GM19099 (cell line): ENCODE data around the gene CD3E.

Experiments used
- POLR2A ChIP-seq: IDR thresholded peaks from 3 replicates; pipeline ENCODE4 v1.6.1; 2011; ENCODE audit warnings: low read depth; ENCODE audit not compliant: insufficient read length; ENCODE audit errors: extremely low read depth

Gene CD3E

GRCh38 chr11:118282606-118283005 is 21.9 kb upstream of the CD3E start:
- TF ChIP-seq POLR2A, result no peak

GRCh38 chr11:118283037-118283636 is 21.4 kb upstream of the CD3E start:
- no peak for TF ChIP-seq POLR2A

- no peak for TF ChIP-seq POLR2A
Observed at GRCh38 chr11:118283756-118284350, 20.7 kb upstream of the CD3E start.

GRCh38 chr11:118286545-118286944 is 18.0 kb upstream of the CD3E start:
- no peak for TF ChIP-seq POLR2A

GRCh38 chr11:118287006-118287405 is 17.5 kb upstream of the CD3E start:
- TF ChIP-seq POLR2A, result no peak

- no peak for TF ChIP-seq POLR2A
Observed at GRCh38 chr11:118289401-118289800, 15.1 kb upstream of the CD3E start.

GRCh38 chr11:118290923-118291322 is 13.6 kb upstream of the CD3E start:
- no peak for TF ChIP-seq POLR2A

GRCh38 chr11:118291477-118292135 is 12.9 kb upstream of the CD3E start:
- no peak for TF ChIP-seq POLR2A

- no peak for TF ChIP-seq POLR2A
Observed at GRCh38 chr11:118294053-118294452, 10.5 kb upstream of the CD3E start.

- TF ChIP-seq POLR2A, result no peak
Observed at GRCh38 chr11:118295199-118295598, 9.3 kb upstream of the CD3E start.

- TF ChIP-seq POLR2A, result no peak
Observed at GRCh38 chr11:118295815-118296454, 8.6 kb upstream of the CD3E start.

GRCh38 chr11:118301600-118302195 is 2.8 kb upstream of the CD3E start:
- TF ChIP-seq POLR2A, result no peak

GRCh38 chr11:118304227-118304567 is 333 bp upstream of the CD3E start:
- TF ChIP-seq POLR2A, result no peak

GRCh38 chr11:118305726-118306125 is 1.2 kb downstream of the CD3E start:
- no peak for TF ChIP-seq POLR2A

GRCh38 chr11:118306556-118306955 is 2.0 kb downstream of the CD3E start:
- no peak for TF ChIP-seq POLR2A

GRCh38 chr11:118310271-118310670 is 5.7 kb downstream of the CD3E start:
- no peak for TF ChIP-seq POLR2A

- TF ChIP-seq POLR2A, result no peak
Observed at GRCh38 chr11:118310781-118311485, 6.4 kb downstream of the CD3E start.
